IPS DF 19.7 (cell line): ENCODE measurements around the gene NOP9.
A peak's percentile ranks its signal among the peaks of the same experiment; 100 is the strongest.

ENCODE experiments used
- DNase-seq: peaks from one replicate; pipeline ENCODE4 v3.0.0-alpha.2; 2013; ENCODE audit warnings: low read depth, low spot score

Gene NOP9

GRCh38 chr14:24263848-24264247 is 35.8 kb upstream of the NOP9 start:
- no peak for DNase-seq

DNA sequence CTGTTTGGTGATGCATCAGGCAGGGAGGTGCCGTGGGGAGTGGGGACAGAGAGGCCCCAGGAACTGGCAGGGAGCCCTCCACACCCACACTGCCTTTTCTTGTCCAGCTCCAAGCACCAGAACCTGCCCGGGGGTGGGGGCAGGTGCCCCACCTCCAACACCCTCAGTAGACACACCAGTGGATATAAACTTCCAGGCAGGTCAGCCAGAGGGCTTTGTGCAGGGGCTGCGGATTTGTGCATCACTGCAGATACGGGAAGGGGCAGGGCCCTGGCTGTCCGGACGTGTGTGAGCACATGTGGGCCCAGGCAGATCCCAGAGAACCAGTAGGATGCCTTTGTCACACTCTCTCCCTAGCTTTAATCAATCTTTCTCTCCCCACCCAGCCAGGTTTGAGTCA is 35.4 kb upstream of the NOP9 start:
- DNase-seq, result no peak

DNA sequence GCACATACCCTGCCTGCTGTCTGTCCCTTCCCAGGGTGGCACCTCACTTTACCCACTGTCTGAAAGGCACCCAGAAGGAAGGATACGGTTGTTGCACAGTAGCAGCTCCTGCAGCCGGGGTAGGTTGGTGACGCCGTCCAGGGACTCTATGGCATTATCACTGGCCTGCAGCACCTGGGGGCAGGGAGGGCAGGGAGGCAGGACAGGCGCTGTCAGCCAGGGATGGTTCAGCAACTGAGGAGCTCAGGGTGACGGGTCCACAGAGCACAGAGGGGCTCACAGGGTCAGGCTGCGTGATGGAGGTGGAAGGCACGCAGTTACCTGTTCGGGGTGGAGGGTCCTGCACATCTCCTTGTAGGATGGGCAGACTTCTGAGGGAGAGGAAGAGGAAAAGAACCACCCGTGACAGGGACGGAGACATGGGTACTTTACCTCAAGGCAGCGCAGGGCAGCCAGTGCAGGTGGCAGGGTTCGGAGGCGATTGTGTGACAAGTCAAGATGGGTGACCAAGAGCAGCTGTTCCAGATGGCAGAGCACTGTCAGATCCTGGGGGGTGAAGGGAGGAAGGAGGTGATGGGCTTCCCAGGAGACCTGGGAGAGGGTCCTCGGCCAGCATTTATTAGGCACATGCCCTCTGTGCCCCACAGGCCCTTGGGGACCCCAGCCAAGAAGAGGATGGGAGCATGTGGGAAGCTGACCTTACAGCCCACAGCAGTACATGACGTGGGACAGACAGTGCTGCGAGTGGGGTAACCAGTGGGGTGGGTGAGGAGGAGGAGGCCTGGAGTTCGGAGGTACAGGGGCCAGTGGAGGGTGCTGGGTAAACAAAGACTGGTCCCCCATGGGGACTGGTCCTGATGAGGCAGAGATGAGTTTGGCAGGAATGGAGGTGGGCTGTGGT is 33.1 kb upstream of the NOP9 start:
- no peak for DNase-seq

- DNase-seq, result no peak
These were observed 32.1 kb upstream of the NOP9 start for GRCh38 chr14:24267516-24267915.

DNA sequence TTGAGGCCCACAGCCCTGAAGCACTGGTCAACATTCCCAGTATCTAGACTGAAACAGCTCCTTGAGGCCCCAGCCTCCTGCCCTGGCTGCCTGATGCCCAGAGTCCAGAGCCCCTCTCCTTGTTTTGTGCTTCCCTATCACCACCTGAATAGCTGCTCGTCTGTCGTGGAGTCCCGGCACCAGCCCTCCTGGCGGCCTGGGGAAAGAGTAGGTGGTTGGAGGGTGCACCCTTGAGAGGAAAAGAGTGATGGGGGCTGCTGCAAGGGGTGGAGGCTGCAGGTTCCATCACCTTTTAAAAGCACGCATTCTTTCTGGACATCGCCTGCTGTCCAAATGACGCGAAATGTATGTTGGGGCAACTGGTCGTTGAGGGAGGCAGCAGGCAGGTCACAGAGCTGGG is 31.4 kb upstream of the NOP9 start:
- DNase-seq, result no peak

DNA sequence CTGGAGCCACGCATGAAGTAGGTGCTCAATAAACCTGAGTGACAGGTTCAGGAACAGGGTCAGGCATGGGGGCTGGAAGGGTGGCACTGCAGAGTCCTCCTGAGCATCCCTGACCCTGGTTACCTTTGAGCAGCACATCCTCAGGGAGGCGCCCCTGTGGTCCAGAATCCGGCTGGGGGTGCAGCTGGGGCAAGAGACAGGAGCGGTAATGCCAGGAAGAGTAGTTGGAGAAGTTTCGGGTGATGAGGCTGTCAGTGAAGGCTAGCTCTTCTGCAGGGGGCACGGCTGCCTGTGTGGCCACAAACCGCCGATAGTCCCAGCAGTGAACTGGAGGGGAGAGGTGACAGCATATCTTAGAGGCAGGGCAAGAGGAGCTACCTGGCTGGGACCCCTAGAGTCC is 30.3 kb upstream of the NOP9 start:
- no peak for DNase-seq

- no peak for DNase-seq
These were observed 29.6 kb upstream of the NOP9 start for GRCh38 chr14:24269910-24270536.

GRCh38 chr14:24270537-24271133 is 29.0 kb upstream of the NOP9 start:
- DNase-seq, result no peak

- peak; percentile 71 for DNase-seq
These were observed 28.4 kb upstream of the NOP9 start, which contains the start of gene RABGGTA for GRCh38 chr14:24271134-24271833. TSS of gene RABGGTA (minus strand) at chr14:24271597. CDS start at chr14:24271115, 482 bp downstream.

- DNase-seq, result no peak
These were observed 27.8 kb upstream of the NOP9 start for GRCh38 chr14:24271834-24272263.

DNA sequence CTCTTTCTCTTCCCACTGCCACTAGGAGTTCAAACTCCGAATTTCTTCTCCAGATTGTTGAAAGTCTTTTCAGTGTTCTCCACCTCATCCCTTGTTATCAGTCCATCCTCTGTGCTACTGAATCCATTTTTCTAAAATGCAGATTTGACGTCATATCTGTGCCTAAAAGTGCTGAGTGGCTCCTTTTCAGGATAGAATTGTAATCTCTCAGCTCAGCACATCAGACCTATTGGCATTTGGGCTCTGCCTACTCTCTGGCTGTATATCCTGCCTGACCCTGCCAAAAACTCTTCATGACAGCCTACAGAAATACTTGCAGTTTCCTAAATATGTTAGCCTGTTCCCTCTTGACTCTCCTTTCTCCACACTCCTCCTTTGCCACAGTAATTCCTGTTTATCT is 27.2 kb upstream of the NOP9 start:
- no peak for DNase-seq

DNA sequence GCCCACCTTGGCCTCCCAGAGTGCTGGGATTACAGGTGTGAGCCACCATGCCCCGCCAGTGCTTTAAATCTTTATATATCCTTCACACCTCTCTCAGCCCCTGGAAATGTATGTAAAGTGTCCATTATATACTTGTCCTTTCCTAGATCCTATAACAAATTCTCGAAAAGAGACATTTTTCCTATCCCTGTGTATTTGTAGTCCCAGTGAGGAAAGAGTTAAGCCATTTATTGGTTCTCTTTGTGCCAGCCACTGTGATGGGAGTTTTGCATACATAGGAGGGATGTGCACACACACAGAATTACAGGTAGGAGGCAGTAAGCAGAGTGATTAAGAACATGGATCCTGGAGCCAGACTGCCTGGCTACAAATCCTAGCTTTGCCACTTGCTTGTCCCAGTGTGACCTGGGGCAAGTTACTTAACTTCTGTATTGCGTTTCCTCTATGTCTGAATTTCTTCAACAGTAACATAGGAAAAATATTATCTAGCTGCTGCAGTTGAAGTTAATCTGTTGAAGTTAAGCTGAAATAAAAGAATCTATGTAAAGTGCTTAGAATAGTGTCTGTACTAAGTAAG is 26.1 kb upstream of the NOP9 start:
- DNase-seq, result no peak

DNA sequence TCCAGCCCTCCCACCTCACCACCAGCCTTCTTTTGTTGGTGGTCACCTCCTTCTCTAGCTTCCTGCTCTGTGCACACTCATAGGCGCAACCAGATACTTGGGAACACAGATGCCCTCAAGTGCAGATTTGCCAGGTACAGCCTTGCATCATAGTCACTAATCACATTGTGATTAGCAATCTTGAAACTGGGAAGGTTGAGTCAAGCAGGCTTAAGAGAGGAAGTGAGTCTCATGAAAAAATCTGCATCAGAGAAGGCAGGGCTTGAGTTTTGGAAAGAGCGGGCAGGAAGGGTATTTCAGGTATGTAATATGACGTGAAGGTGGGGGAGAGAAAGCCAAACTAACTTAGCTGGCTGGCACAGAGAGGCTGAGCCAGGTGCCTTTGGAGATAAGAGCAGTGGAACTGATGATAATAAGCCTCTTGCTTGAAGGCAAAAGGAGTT is 25.5 kb upstream of the NOP9 start:
- no peak for DNase-seq

DNA sequence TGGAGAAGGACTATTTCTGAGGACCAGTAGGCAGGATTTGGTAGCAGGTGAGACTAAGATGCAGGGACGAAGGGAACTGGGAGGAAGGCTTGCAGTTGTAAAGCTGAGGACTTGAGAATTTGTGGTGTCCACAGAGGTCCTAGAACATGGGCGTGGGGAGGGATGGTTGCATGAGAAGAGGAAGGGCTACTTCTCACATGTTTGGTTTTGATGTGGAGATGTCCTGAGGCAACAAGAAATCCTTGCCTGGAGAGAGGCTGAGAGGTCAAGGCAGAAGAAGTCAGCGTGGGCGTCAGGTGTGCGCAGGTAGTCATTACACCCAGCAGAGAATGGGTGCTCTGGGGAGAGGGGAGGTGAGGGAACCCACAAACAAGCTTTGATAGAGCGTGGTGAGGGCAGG is 22.6 kb upstream of the NOP9 start:
- no peak for DNase-seq

DNA sequence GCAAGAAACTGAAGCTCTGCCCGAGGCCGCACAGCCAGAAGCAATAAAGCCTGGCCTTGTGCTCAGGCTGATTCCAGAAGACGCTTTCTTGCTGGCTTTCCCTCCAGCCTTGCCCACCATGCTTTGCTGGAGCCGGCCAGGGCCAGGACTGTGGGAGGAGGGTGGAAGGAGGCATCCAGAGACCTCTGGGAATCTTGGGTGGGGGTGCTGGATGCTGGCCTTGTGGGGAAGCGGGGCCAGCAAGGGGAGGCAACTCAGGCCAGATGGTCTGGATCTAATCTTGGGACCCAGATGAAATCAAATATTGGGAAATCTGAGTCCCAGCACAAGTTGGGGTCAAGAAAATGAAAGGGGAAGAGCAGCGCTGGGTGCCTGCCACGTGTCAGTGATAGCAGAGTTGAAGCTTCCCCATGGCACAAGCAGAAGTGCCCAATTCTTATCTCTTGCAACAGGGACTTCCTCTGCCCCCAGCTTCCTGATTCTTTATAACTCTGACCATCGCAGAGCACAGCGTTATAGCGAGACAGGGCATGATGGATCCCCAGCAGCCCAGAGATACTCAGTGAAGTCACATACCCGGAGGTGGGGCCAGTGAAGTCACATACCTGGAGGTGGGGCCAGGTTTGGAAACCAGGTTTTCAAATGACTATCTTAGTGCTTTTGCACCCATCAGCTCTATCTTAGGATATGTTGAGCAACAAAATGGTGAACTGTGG is 21.9 kb upstream of the NOP9 start:
- DNase-seq, result no peak

DNA sequence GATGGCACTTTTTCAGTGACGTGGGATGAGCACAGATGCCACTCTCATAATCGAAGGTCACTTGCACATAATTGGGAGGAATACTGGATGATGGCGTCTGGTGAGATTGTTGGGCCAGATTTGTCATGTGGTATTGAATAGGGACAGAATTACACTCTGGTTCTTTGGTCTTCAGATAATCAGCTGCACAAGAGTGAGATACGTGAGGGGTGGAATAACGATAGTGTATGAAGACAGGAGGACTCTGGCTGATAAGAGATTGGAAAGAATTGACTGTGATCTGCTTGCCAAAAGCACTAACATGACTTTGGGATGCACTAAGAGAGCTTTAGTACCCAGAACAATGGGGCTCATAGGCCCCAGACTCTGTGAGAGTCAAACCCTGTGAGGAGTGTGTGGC is 21.2 kb upstream of the NOP9 start:
- DNase-seq, result no peak

DNA sequence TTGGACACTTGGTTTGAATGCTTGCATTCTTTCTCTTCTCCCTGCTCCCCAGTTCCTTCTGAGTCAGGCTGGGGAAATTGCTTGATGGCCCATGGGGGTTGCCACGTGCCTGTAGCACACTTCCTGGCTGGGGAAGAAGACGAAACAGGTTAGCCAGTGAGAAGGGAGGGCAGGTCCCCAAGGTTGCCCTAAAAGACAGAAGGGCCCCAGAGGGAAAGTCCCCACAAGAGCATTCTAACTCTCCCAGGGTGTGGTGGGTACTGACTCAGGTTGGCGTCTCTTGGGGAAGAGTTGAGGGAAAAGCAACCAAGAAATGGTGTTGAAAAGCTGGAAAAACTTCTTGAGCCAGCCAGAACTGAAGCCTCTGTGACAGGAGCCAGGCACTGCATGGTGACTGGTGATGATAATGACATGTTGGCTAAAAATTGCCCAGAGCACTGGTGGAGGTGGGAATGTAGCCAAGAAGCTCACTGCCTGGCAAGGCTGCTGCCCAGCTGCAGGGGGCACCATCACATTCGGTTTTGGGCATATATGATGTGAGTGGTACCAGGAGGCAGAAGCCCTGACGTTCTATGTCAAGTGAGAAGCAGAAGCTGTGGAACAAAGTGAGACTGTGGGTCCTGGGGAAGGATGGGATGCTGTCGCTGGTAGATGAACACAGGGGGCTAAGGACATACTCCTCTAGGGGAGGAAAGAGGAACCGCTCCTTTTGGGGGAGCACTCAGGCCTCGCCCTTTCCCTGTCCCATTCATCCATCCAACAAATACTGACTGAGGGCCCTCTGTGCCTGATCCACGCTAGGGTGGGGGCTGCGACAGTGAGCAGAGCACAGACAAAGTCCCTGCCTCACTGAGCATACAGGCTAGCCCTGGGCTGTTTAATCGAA is 20.1 kb upstream of the NOP9 start:
- DNase-seq, result no peak

GRCh38 chr14:24280797-24281460 is 18.7 kb upstream of the NOP9 start:
- no peak for DNase-seq

- no peak for DNase-seq
These were observed 18.0 kb upstream of the NOP9 start for GRCh38 chr14:24281636-24282035.
